Left renal pelvis (tissue), 4 donors: ENCODE measurements around the gene L3MBTL2. TPM values are rescaled to one million over a fixed set of nuclear protein-coding genes. Genes with fewer than 3 reads are reported as not detected.
A peak's percentile ranks its signal among the peaks of the same experiment; 100 is the strongest.
"Not testable (repeated sequence)": the region's sequence is repeated elsewhere in the genome, so short reads cannot be mapped to it uniquely, and the experiment has no call there.

Source experiments
- DNase-seq, 4 donors: peaks; one replicate each; pipeline ENCODE4 v3.0.0-alpha.2; 2013; ENCODE audit warnings: low read depth in 4 of 4, low spot score in 3 of 4
- polyA plus RNA-seq, 4 donors: library from polyadenylated mRNA; unstranded; fragments of 120-200 nt; gene quantifications; one replicate each; pipeline ENCODE4 v1.2.1, GENCODE V29; 2013; ENCODE audit not compliant: insufficient read length in 4 of 4

Gene L3MBTL2
- polyA plus RNA-seq: 10 to 100 TPM; 18.8 to 29.0 (median 25.8) TPM

GRCh38 chr22:41204992-41205900 is at the start of gene L3MBTL2:
Gene L3MBTL2 (plus strand): TSS chr22:41205312. CDS start chr22:41205363, 51 bp downstream.
- DNase-seq: peak; percentile 79 to 94 (median 87)

- DNase-seq: no peak
Measured at GRCh38 chr22:41157083-41157482, 48.0 kb upstream of the L3MBTL2 start.

GRCh38 chr22:41169157-41169556 is 36.0 kb upstream of the L3MBTL2 start:
- no peak for DNase-seq

GRCh38 chr22:41171996-41172395 is 33.1 kb upstream of the L3MBTL2 start:
- DNase-seq: no peak

- no peak for DNase-seq
Measured at GRCh38 chr22:41175546-41175945, 29.6 kb upstream of the L3MBTL2 start.

- DNase-seq: no peak
Measured at GRCh38 chr22:41177040-41177621, 28.0 kb upstream of the L3MBTL2 start.

- DNase-seq: no peak
Measured at GRCh38 chr22:41177622-41178424, 27.3 kb upstream of the L3MBTL2 start.

- DNase-seq: no peak
Measured at GRCh38 chr22:41178425-41178975, 26.6 kb upstream of the L3MBTL2 start.

- DNase-seq: not testable (repeated sequence)
Measured at GRCh38 chr22:41180362-41180761, 24.8 kb upstream of the L3MBTL2 start.

- no peak for DNase-seq
Measured at GRCh38 chr22:41180926-41181325, 24.2 kb upstream of the L3MBTL2 start.

- DNase-seq: no peak
Measured at GRCh38 chr22:41181349-41182241, 23.5 kb upstream of the L3MBTL2 start.

- DNase-seq: no peak
Measured at GRCh38 chr22:41184679-41185078, 20.4 kb upstream of the L3MBTL2 start.

- no peak for DNase-seq
Measured at GRCh38 chr22:41191467-41191866, 13.6 kb upstream of the L3MBTL2 start.

- DNase-seq: no peak
Measured at GRCh38 chr22:41193829-41194228, 11.3 kb upstream of the L3MBTL2 start.

GRCh38 chr22:41197038-41197972 is 7.8 kb upstream of the L3MBTL2 start:
- DNase-seq: peak in 2 of 4 donors; percentile 39 to 60

- DNase-seq: no peak
Measured at GRCh38 chr22:41198027-41198580, 7.0 kb upstream of the L3MBTL2 start.

GRCh38 chr22:41201141-41201540 is 4.0 kb upstream of the L3MBTL2 start:
- no peak for DNase-seq

GRCh38 chr22:41203118-41203517 is 2.0 kb upstream of the L3MBTL2 start:
- DNase-seq: no peak
